GM23338 (cell line): ENCODE results near the gene LRRC8B. TPM values are rescaled to one million over a fixed set of nuclear protein-coding genes. Genes with fewer than 3 reads are reported as not detected.

Experiments
- ATAC-seq: fragments of 200-7000 bp; cut with Tn5 transposase; 3 replicates; pipeline ENCODE4 v1.9.1; 2020
- DNase-seq: peaks from one replicate; pipeline ENCODE4 v3.0.0-alpha.2; 2015; ENCODE audit warnings: low spot score
- H2AFZ ChIP-seq: fragments of 200-600 bp; sonication (generic); 2 replicates; pipeline ENCODE4 v1.8.0; 2016; ENCODE audit warnings: antibody characterized with exemption, mild to moderate bottlenecking, moderate library complexity
- H3F3A ChIP-seq: fragments of 200-600 bp; sonication (generic); replicated peaks from 2 replicates; pipeline ENCODE4 v1.8.0; 2017; ENCODE audit warnings: antibody characterized with exemption, mixed run types, low read depth
- H3K27ac ChIP-seq: fragments of 200-600 bp; sonication (generic); 2 replicates; pipeline ENCODE4 v1.6.1; 2016; ENCODE audit warnings: low read depth
- H3K27me3 ChIP-seq: fragments of 200-600 bp; sonication (generic); 2 replicates; pipeline ENCODE4 v1.8.0; 2016; ENCODE audit warnings: mild to moderate bottlenecking, mixed run types, moderate library complexity; ENCODE audit not compliant: insufficient read depth
- H3K36me3 ChIP-seq: fragments of 200-600 bp; sonication (generic); 2 replicates; pipeline ENCODE4 v1.8.0; 2016; ENCODE audit warnings: mild to moderate bottlenecking; ENCODE audit not compliant: insufficient read depth
- H3K4me1 ChIP-seq: fragments of 200-600 bp; sonication (generic); 2 replicates; pipeline ENCODE4 v1.8.0; 2016; ENCODE audit warnings: mild to moderate bottlenecking, moderate library complexity; ENCODE audit not compliant: insufficient read depth
- H3K4me2 ChIP-seq: fragments of 200-600 bp; sonication (generic); 2 replicates; pipeline ENCODE4 v1.7.1; 2017; ENCODE audit warnings: mixed run types
- H3K4me3 ChIP-seq: fragments of 200-600 bp; sonication (generic); 2 replicates; pipeline ENCODE4 v1.6.1; 2016; ENCODE audit warnings: mixed run types
- H3K79me2 ChIP-seq: fragments of 200-600 bp; sonication (generic); replicated peaks from 2 replicates; pipeline ENCODE4 v1.8.0; 2017; ENCODE audit warnings: mild to moderate bottlenecking; ENCODE audit not compliant: insufficient read depth
- H3K9me2 ChIP-seq: fragments of 200-600 bp; sonication (generic); 2 replicates; pipeline ENCODE4 v1.8.0; 2017; ENCODE audit not compliant: insufficient read depth
- H4K20me1 ChIP-seq: fragments of 200-600 bp; sonication (generic); replicated peaks from 2 replicates; pipeline ENCODE4 v1.8.0; 2017; ENCODE audit warnings: mild to moderate bottlenecking; ENCODE audit not compliant: insufficient read depth
- H3K27ac Mint-ChIP-seq: 2 replicates; pipeline ENCODE4 v1.8.0; 2020; ENCODE audit warnings: inconsistent platforms, mild to moderate bottlenecking, moderate library complexity, mixed read lengths
- H3K27me3 Mint-ChIP-seq: 3 replicates; pipeline ENCODE4 v1.8.0; 2022; ENCODE audit warnings: low read depth, mild to moderate bottlenecking, moderate library complexity, mixed read lengths, inconsistent platforms; ENCODE audit not compliant: insufficient read depth, poor library complexity
- H3K36me3 Mint-ChIP-seq: 3 replicates; pipeline ENCODE4 v1.8.0; 2021; ENCODE audit warnings: low read depth, mild to moderate bottlenecking, inconsistent platforms, moderate library complexity, mixed read lengths
- H3K4me1 Mint-ChIP-seq: 3 replicates; pipeline ENCODE4 v1.8.0; 2020; ENCODE audit warnings: mild to moderate bottlenecking, inconsistent platforms, mixed read lengths
- H3K4me3 Mint-ChIP-seq: 3 replicates; pipeline ENCODE4 v1.8.0; 2021; ENCODE audit warnings: moderate library complexity, mild to moderate bottlenecking, inconsistent platforms, mixed read lengths
- H3K9me3 Mint-ChIP-seq: 3 replicates; pipeline ENCODE4 v1.8.0; 2020; ENCODE audit warnings: moderate library complexity, mild to moderate bottlenecking, inconsistent platforms, mixed read lengths
- CREB1 ChIP-seq: fragments of 250-450 bp; sonication (Bioruptor Pico); IDR thresholded peaks from 2 replicates; pipeline ENCODE4 v1.5.0; 2020; ENCODE audit warnings: low read depth, mild to moderate bottlenecking, moderate library complexity
- EZH2 ChIP-seq: fragments of 200-600 bp; sonication (generic); IDR thresholded peaks from one replicate; pipeline ENCODE4 v1.8.0; 2017; ENCODE audit warnings: antibody characterized with exemption, mild to moderate bottlenecking, low read depth; ENCODE audit not compliant: unreplicated experiment
- NANOG ChIP-seq: IDR thresholded peaks from 2 replicates; pipeline ENCODE4 v1.6.1; 2016; ENCODE audit warnings: antibody characterized with exemption, borderline replicate concordance
- POLR2AphosphoS5 ChIP-seq: IDR thresholded peaks from 2 replicates; pipeline ENCODE4 v1.6.1; 2016; ENCODE audit warnings: antibody characterized with exemption, low read depth
- STAT1 ChIP-seq: IDR thresholded peaks from one replicate; pipeline ENCODE4 v1.6.1; 2016; ENCODE audit warnings: antibody characterized with exemption; ENCODE audit not compliant: unreplicated experiment
- ZNF114 ChIP-seq: fragments of 250-450 bp; sonication (Bioruptor Pico); IDR thresholded peaks from 2 replicates; pipeline ENCODE4 v1.5.0; 2020; ENCODE audit warnings: mild to moderate bottlenecking, moderate library complexity
- ZNF331 ChIP-seq: fragments of 250-450 bp; sonication (Bioruptor Pico); IDR thresholded peaks from 2 replicates; pipeline ENCODE4 v1.5.0; 2020; ENCODE audit warnings: low read depth, mild to moderate bottlenecking, moderate library complexity
- polyA plus RNA-seq: library from polyadenylated mRNA; unstranded; fragments of >200 nt; fragmentation: Nextera tagmentation; extraction: Ambion mirVana; gene quantifications from 2 replicates; pipeline ENCODE4 v1.2.1, GENCODE V29; 2016
- total RNA-seq: library from RNA; depleted of rRNA; stranded (reverse); fragments of >200 nt; shearing (Covaris generic); gene quantifications from 2 replicates; pipeline ENCODE4 v1.2.3, GENCODE V29; 2014
- TF ChIP-seq, protein P1 (sequence below): fragments of 250-450 bp; sonication (Bioruptor Pico); IDR thresholded peaks from 2 replicates; pipeline ENCODE4 v1.5.0; 2020; ENCODE audit warnings: mild to moderate bottlenecking, moderate library complexity
- TF ChIP-seq, protein P2 (sequence below): IDR thresholded peaks from 2 replicates; pipeline ENCODE4 v1.6.1; 2016; ENCODE audit warnings: antibody characterized with exemption
- TF ChIP-seq, protein P3 (sequence below): IDR thresholded peaks from one replicate; pipeline ENCODE4 v1.6.1; 2018; ENCODE audit warnings: antibody characterized with exemption; ENCODE audit not compliant: unreplicated experiment

The LRRC8B gene
- total and polyA plus RNA-seq, 2 experiments from 2014 or later: 9.0 to 26.5 TPM

DNA sequence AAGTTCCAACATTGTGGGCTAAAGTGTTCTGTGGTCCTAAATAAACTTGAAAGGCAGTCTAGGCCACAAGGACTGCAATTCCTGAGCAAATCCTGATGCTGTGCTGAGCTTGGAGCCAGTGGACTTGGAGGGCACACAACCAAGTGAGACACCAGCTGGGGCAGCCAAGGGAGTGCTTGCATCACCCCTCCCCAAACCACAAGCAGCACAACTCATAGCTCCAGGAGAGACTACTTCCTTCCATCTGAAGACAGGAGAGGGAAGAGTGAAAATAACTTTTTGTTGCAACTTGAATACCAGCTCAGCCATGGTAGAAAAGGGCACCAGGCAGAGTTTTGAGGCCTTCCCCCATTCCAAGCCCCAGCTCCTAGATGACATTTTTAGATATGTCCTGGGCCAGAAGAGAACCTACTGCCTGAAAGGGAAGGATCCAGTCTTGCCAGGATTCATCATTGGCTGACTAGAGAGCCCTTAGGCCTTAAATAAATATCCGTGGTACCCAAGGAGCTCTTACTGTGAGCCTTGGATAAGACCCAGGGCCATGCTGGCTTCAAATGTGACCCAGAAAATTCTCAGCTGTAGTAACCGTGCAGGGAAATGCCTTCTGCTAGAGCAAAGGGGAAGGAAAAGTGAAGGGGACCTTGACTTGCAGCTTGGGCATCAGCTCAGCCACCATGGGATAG, 35.4 kb upstream of the LRRC8B start:
- Mint-ChIP-seq H3K27ac (no peak overlapping the region), H3K4me3 (no peak overlapping the region)
- no peak for TF ChIP-seq ZNF331 (CRISPR knock-in tag)
- TF ChIP-seq STAT1: no peak
- TF ChIP-seq, protein P1, sequence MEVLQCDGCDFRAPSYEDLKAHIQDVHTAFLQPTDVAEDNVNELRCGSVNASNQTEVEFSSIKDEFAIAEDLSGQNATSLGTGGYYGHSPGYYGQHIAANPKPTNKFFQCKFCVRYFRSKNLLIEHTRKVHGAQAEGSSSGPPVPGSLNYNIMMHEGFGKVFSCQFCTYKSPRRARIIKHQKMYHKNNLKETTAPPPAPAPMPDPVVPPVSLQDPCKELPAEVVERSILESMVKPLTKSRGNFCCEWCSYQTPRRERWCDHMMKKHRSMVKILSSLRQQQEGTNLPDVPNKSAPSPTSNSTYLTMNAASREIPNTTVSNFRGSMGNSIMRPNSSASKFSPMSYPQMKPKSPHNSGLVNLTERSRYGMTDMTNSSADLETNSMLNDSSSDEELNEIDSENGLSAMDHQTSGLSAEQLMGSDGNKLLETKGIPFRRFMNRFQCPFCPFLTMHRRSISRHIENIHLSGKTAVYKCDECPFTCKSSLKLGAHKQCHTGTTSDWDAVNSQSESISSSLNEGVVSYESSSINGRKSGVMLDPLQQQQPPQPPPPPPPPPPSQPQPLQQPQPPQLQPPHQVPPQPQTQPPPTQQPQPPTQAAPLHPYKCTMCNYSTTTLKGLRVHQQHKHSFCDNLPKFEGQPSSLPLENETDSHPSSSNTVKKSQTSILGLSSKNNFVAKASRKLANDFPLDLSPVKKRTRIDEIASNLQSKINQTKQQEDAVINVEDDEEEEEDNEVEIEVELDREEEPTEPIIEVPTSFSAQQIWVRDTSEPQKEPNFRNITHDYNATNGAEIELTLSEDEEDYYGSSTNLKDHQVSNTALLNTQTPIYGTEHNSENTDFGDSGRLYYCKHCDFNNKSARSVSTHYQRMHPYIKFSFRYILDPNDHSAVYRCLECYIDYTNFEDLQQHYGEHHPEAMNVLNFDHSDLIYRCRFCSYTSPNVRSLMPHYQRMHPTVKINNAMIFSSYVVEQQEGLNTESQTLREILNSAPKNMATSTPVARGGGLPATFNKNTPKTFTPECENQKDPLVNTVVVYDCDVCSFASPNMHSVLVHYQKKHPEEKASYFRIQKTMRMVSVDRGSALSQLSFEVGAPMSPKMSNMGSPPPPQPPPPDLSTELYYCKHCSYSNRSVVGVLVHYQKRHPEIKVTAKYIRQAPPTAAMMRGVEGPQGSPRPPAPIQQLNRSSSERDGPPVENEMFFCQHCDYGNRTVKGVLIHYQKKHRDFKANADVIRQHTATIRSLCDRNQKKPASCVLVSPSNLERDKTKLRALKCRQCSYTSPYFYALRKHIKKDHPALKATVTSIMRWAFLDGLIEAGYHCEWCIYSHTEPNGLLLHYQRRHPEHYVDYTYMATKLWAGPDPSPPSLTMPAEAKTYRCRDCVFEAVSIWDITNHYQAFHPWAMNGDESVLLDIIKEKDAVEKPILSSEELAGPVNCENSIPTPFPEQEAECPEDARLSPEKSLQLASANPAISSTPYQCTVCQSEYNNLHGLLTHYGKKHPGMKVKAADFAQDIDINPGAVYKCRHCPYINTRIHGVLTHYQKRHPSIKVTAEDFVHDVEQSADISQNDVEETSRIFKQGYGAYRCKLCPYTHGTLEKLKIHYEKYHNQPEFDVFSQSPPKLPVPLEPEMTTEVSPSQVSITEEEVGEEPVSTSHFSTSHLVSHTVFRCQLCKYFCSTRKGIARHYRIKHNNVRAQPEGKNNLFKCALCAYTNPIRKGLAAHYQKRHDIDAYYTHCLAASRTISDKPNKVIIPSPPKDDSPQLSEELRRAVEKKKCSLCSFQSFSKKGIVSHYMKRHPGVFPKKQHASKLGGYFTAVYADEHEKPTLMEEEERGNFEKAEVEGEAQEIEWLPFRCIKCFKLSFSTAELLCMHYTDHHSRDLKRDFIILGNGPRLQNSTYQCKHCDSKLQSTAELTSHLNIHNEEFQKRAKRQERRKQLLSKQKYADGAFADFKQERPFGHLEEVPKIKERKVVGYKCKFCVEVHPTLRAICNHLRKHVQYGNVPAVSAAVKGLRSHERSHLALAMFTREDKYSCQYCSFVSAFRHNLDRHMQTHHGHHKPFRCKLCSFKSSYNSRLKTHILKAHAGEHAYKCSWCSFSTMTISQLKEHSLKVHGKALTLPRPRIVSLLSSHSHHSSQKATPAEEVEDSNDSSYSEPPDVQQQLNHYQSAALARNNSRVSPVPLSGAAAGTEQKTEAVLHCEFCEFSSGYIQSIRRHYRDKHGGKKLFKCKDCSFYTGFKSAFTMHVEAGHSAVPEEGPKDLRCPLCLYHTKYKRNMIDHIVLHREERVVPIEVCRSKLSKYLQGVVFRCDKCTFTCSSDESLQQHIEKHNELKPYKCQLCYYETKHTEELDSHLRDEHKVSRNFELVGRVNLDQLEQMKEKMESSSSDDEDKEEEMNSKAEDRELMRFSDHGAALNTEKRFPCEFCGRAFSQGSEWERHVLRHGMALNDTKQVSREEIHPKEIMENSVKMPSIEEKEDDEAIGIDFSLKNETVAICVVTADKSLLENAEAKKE: no peak
- no peak for TF ChIP-seq NANOG
- TF ChIP-seq, protein P2, sequence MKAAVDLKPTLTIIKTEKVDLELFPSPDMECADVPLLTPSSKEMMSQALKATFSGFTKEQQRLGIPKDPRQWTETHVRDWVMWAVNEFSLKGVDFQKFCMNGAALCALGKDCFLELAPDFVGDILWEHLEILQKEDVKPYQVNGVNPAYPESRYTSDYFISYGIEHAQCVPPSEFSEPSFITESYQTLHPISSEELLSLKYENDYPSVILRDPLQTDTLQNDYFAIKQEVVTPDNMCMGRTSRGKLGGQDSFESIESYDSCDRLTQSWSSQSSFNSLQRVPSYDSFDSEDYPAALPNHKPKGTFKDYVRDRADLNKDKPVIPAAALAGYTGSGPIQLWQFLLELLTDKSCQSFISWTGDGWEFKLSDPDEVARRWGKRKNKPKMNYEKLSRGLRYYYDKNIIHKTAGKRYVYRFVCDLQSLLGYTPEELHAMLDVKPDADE: no peak
- TF ChIP-seq POLR2AphosphoS5: no peak
- no peak for TF ChIP-seq EZH2
- TF ChIP-seq ZNF114 (CRISPR knock-in tag): no peak
- TF ChIP-seq, protein P3, sequence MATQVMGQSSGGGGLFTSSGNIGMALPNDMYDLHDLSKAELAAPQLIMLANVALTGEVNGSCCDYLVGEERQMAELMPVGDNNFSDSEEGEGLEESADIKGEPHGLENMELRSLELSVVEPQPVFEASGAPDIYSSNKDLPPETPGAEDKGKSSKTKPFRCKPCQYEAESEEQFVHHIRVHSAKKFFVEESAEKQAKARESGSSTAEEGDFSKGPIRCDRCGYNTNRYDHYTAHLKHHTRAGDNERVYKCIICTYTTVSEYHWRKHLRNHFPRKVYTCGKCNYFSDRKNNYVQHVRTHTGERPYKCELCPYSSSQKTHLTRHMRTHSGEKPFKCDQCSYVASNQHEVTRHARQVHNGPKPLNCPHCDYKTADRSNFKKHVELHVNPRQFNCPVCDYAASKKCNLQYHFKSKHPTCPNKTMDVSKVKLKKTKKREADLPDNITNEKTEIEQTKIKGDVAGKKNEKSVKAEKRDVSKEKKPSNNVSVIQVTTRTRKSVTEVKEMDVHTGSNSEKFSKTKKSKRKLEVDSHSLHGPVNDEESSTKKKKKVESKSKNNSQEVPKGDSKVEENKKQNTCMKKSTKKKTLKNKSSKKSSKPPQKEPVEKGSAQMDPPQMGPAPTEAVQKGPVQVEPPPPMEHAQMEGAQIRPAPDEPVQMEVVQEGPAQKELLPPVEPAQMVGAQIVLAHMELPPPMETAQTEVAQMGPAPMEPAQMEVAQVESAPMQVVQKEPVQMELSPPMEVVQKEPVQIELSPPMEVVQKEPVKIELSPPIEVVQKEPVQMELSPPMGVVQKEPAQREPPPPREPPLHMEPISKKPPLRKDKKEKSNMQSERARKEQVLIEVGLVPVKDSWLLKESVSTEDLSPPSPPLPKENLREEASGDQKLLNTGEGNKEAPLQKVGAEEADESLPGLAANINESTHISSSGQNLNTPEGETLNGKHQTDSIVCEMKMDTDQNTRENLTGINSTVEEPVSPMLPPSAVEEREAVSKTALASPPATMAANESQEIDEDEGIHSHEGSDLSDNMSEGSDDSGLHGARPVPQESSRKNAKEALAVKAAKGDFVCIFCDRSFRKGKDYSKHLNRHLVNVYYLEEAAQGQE: no peak
- no peak for TF ChIP-seq CREB1 (CRISPR knock-in tag)

More for the DNA sequence above, 35.4 kb upstream of the LRRC8B start:
- Histone ChIP-seq H3K36me3 (no peaks in the 10 kb centered on the region), H3K9me2 (no peaks in the 10 kb centered on the region), H3F3A (no peaks in the 10 kb centered on the region), H3K4me2 (no peak overlapping the region), H3K27ac (no peak overlapping the region), H3K4me3 (no peak overlapping the region), H3K27me3 (no peaks in the 10 kb centered on the region), H3K79me2 (no peaks in the 10 kb centered on the region), H4K20me1 (no peaks in the 10 kb centered on the region), H2AFZ (no peak overlapping the region), H3K4me1 (no peaks in the 10 kb centered on the region)
- H3K27me3 Mint-ChIP-seq: no peaks in the 10 kb centered on the region
- H3K36me3 Mint-ChIP-seq: peaks cover 14% of the 10 kb centered on the region
- H3K4me1 Mint-ChIP-seq: no peaks in the 10 kb centered on the region
- ATAC-seq (no peak), DNase-seq (no peak)
- H3K9me3 Mint-ChIP-seq: peaks cover 32% of the 10 kb centered on the region
